Amniotic stem cell (primary cell): ENCODE data around the gene CXCL1.

Experiments
- DNase-seq: peaks from one replicate; lab custom pipeline; 2025; lab: John Stamatoyannopoulos, UW

Gene CXCL1

DNA sequence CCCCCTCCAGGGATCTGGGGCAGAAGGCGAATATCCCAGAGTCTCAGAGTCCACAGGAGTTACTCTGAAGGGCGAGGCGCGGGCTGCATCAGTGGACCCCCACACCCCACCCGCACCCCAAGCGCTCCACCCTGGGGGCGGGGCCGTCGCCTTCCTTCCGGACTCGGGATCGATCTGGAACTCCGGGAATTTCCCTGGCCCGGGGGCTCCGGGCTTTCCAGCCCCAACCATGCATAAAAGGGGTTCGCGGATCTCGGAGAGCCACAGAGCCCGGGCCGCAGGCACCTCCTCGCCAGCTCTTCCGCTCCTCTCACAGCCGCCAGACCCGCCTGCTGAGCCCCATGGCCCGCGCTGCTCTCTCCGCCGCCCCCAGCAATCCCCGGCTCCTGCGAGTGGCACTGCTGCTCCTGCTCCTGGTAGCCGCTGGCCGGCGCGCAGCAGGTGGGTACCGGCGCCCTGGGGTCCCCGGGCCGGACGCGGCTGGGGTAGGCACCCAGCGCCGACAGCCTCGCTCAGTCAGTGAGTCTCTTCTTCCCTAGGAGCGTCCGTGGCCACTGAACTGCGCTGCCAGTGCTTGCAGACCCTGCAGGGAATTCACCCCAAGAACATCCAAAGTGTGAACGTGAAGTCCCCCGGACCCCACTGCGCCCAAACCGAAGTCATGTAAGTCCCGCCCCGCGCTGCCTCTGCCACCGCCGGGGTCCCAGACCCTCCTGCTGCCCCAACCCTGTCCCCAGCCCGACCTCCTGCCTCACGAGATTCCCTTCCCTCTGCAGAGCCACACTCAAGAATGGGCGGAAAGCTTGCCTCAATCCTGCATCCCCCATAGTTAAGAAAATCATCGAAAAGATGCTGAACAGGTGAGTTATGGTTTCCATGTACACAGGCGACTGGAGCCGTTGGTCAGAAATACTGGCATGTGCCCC, at the start of gene CXCL1:
CXCL1 (plus strand) TSS at position 264 of the 926 bp plus-strand sequence; CDS start at position 342, 78 bp downstream.
- DNase-seq: no peak

DNA sequence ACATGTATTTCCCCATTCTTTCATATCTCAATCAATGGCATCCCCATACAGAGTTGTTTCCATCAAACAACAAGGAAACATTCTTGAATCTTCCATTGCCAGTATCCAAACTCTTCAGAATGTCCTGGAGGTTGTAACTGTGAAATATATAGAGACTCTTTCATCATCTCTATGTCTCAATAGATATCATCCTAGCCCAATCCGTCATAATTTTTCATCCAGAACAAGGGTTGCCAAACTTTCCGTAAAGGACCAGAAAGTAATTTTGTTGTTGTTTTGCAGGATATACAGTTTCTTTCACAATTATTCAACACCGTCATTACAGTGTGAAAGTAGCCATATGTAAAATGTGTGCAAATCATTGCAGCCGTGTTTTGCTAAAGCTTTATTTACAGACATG, 47.9 kb upstream of the CXCL1 start:
- DNase-seq: no peak

DNA sequence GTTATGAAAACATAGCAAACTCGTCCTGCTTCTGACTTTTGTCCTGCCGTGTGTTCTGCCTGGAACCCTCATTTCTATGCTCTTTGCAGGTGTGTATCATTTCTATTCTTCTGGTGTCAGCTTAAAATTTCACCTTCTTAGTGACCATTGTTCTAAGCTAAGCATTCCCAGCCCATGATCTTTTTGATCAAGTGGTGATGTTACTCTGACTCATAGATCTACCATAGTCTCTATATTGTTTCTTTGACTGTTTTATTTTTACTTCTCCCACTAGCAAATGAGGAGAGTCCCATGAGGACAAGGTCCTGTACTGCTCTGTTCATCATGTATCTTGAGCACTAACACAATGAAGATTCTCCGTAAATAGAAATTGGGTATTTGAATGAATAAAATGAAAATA, 46.8 kb upstream of the CXCL1 start:
- DNase-seq: no peak

DNA sequence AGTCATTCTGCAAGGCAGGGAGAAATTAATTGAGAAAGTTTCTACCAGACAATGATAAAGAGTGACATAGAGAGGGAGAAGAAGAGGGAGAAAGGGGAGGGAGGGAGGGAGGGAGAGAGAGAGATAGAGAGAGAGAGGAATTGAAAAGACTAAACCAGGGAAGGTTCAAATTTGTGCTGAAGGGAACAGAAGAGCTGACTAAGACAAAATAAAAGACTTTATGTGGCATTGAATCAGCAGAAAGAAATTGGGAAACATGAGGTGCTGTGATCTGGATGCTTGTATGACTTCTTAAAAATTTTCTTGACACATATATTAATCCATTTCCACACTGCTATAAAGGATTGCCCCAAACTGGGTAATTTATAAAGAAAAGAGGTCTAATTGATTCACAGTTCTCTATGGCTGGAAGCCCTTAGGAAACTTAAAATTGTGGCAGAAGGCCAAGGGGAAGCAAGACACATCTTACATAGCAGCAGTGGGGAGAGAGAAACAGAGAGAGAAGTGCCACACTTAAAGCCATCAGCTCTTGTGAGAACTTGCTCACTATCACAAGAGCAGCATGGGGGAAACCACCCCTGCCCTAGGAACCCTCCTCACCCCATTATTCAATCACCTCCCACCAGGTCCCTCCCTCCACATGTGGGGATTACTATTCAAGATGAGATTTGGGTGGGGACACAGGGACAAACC, 46.2 kb upstream of the CXCL1 start:
- DNase-seq: no peak

- DNase-seq: no peak
Observed at GRCh38 chr4:73823760-73824159, 45.4 kb upstream of the CXCL1 start.

- no peak for DNase-seq
Observed at GRCh38 chr4:73828956-73829355, 40.2 kb upstream of the CXCL1 start.

- no peak for DNase-seq
Observed at GRCh38 chr4:73831569-73831968, 37.6 kb upstream of the CXCL1 start.

DNA sequence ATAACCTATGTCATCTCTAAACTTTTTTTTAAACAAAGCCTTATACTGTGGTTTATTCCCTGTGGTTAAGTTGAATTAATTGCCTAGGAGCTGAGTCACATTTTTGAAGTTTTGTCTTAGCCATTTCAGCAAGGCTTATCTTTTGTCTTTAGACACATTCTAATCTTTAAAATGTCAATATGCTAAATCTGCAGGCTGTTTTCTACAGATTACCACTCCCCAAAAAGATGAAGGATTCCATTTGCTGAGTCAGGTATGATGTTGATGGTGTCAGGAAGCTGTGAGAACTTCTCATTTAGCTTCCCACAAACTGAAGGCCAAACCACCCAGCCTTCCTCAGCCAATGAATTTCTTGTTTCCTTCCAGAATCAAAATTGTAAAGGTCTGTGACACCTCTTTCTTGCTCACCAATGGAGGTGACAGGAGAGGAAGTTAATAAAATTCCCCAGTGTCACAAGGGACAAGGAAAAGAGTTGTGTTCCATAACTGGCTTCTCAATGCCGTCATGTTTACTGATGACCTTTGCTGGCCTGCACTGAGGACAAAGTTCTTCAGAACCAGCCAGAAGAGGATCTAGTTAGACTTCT, 36.4 kb upstream of the CXCL1 start:
- DNase-seq: no peak

DNA sequence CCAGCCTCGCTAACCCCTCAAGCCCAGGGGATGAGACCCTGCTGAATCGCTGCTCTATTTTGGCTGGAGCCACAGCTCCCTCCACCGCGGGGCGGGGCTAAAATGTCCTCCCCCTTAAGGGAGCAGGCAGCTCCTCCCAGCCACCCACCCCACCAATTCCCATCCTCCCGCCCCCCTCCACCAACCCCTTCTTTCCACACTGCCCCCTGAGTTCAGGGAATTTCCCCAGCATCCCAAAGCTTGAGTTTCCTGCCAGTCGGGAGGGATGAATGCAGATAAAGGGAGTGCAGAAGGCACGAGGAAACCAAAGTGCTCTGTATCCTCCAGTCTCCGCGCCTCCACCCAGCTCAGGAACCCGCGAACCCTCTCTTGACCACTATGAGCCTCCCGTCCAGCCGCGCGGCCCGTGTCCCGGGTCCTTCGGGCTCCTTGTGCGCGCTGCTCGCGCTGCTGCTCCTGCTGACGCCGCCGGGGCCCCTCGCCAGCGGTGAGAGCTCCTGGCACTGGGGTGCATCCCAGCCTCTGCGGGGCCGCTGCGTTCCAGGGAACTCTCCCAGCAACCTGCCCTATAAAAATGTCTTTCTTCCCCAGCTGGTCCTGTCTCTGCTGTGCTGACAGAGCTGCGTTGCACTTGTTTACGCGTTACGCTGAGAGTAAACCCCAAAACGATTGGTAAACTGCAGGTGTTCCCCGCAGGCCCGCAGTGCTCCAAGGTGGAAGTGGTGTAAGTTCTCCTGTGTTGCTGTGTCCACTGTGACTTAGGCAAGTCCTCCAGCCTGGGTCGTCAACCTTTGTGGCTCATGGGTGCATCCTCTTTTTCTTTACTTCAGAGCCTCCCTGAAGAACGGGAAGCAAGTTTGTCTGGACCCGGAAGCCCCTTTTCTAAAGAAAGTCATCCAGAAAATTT, 32.6 kb upstream of the CXCL1 start, which contains the start of gene CXCL6:
CXCL6 (plus strand) TSS at position 306 of the 907 bp plus-strand sequence; CDS start at position 379, 73 bp downstream.
- DNase-seq: no peak

GRCh38 chr4:73839071-73839470, 30.1 kb upstream of the CXCL1 start:
- no peak for DNase-seq

GRCh38 chr4:73839715-73840114, 29.5 kb upstream of the CXCL1 start:
- no peak for DNase-seq

GRCh38 chr4:73841243-73841925, 27.8 kb upstream of the CXCL1 start:
- no peak for DNase-seq

- no peak for DNase-seq
Observed at GRCh38 chr4:73842696-73843095, 26.5 kb upstream of the CXCL1 start.

DNA sequence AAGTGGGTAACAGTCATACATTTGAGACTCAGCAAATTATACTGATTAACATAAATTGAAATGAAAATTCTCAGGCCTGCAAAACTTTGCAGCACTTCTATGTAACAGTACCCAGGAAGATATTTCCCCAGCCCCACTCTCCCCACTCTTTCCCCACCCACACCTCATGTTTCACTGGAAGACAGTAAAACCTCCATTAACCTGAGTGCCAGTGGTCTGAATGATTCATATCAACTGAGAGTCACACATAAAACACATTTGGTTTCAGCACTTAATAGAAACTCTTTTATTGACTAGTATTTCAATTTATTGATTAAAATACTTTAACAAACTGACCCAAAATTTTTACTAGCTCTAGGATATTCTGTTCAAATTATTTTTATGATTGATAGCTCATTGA, 25.8 kb upstream of the CXCL1 start:
- no peak for DNase-seq

GRCh38 chr4:73844345-73844744, 24.8 kb upstream of the CXCL1 start:
- no peak for DNase-seq

- DNase-seq: no peak
Observed at GRCh38 chr4:73844806-73845205, 24.4 kb upstream of the CXCL1 start.

- no peak for DNase-seq
Observed at GRCh38 chr4:73847526-73848182, 21.5 kb upstream of the CXCL1 start.

DNA sequence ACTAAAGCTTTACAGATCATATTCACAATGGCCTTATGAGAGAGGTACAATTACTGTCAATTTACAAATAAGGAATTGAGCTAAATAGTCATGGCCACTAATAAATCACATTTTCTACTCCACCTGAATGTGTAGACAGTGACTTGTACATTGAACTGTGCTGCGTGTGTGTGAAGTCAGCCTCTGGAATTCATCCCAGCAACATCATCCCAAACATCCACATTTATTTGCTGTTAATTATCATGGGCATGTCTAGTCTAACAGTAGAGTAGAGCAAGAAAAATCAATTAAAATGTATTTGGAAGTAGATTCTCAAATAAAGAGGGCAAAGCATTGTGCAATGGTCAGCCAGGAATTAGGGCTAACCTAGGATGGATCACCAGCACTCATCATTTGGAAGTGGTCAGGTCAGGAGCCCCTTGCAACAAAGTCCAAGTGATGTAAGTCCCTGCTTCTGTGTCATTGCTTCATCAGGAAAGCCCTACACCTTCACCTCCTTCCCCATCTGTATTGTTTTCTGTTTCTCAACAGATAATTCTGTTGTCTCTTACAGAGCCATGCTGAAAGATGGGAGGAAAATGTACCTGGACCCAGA, 20.9 kb upstream of the CXCL1 start:
- DNase-seq: no peak

DNA sequence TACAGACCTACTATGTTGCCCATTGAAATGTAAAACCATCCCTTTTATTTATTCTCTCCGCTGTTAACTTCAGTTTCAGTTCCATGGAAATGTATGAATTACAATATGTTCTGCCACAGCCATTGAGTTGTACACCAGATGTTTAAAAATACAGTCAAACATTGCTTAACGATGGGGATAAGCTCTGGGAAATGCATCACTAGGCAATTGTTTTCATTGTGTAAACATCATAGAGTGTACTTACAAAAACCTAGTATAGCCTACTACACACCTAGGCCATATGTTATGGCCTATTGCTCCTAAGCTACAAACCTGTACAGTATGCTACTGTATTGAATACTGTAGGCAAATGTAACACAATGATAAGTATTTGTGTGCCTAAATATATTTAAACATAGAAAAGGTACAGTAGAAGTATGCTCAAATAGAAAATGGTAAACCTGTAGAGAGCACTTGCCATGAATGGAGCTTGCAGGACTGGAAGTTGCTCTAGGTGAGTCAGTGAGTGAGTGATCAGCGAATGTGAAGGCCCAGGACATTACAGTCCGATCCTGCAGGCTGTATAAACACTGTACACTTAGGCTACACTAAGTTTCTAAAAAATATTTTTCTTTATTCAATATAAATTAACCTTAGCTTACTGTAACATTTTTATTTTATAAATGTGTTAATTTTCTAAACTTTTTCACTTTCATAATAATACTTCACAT, 18.8 kb upstream of the CXCL1 start:
- no peak for DNase-seq

DNA sequence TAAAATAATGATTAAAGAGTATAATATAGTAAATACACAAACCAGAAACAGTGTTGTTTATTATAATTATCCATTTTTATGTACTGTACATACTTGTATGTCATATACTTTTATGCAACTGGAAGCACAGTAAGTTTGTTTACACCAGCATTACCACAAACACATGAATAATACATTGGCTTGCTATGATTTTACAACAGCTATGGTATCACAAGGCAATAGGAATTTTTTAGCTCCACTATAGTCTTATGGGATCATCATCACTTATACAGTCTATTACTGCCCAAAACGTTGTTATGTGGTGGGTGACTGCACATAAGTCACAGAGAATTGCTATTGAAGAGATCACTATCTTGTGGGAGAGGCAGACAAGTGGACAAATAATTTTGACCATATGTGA, 17.9 kb upstream of the CXCL1 start:
- DNase-seq: no peak
